A673 (cell line): Measurements from ENCODE around the gene ST7.

ENCODE experiments used
- EZH2 ChIP-seq: fragments of 200-600 bp; sonication (generic); IDR thresholded peaks from 2 replicates; pipeline ENCODE4 v1.6.1; 2017; ENCODE audit warnings: borderline replicate concordance, low read depth, mild to moderate bottlenecking, mixed read lengths, antibody characterized with exemption, low read length; ENCODE audit not compliant: poor library complexity, severe bottlenecking
- TF ChIP-seq, protein P1 (sequence below): fragments of 300-800, 200-600 bp; sonication (generic); conservative IDR thresholded peaks from 2 replicates; pipeline ENCODE4 v1.5.1; 2017; ENCODE audit warnings: low read depth, mild to moderate bottlenecking, antibody characterized with exemption, low read length, moderate library complexity, mixed read lengths

DNA sequence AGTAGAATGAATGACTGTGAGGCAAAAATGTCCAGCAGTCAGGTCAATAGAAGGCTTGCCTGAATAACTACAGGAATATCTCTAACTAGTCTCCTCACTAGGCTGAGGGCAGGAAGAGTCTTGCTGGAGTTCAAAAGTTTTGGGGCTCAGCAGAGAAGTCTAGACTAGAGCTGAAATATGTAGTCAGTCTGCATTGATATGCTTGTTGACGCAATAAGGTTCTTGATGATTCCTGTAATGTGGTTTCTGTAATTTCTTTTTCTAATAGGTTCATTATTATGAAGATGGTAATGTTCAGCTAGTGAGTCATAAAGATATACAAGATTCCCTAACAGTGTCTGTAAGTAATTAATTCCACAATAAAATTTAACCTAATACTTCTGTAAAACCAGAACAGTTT, 41.5 kb upstream of the ST7 start:
- TF ChIP-seq, protein P1, sequence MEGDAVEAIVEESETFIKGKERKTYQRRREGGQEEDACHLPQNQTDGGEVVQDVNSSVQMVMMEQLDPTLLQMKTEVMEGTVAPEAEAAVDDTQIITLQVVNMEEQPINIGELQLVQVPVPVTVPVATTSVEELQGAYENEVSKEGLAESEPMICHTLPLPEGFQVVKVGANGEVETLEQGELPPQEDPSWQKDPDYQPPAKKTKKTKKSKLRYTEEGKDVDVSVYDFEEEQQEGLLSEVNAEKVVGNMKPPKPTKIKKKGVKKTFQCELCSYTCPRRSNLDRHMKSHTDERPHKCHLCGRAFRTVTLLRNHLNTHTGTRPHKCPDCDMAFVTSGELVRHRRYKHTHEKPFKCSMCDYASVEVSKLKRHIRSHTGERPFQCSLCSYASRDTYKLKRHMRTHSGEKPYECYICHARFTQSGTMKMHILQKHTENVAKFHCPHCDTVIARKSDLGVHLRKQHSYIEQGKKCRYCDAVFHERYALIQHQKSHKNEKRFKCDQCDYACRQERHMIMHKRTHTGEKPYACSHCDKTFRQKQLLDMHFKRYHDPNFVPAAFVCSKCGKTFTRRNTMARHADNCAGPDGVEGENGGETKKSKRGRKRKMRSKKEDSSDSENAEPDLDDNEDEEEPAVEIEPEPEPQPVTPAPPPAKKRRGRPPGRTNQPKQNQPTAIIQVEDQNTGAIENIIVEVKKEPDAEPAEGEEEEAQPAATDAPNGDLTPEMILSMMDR = no peak
- no peak for TF ChIP-seq EZH2
